HEK293T (cell line): ENCODE measurements around the gene KCNK7.

Experiments used
- CTCF ChIA-PET: fragments of 350-600 bp; formaldehyde crosslinking; extraction: SDS; loops from one replicate; lab custom pipeline; 2021; ENCODE audit warnings: antibody characterized with exemption, inconsistent platforms; lab: Yijun Ruan, JAX
- POLR2A ChIA-PET: fragments of 350-600 bp; formaldehyde crosslinking; extraction: SDS; loops from one replicate; lab custom pipeline; 2020; ENCODE audit warnings: antibody characterized with exemption, inconsistent platforms; lab: Yijun Ruan, JAX
- DNase-seq: peaks from one replicate; pipeline ENCODE4 v3.0.0; 2012; ENCODE audit warnings: mixed read lengths; ENCODE audit errors: extremely low spot score
- ARNT ChIP-seq: fragments of 450-650 bp; IDR thresholded peaks from 2 replicates; pipeline ENCODE4 v1.6.1; 2017; ENCODE audit warnings: mild to moderate bottlenecking
- BHLHE40 ChIP-seq: fragments of 450-650 bp; IDR thresholded peaks from 2 replicates; pipeline ENCODE4 v1.6.1; 2016; ENCODE audit warnings: mild to moderate bottlenecking, moderate library complexity, borderline replicate concordance
- CTBP1 ChIP-seq: fragments of 450-650 bp; IDR thresholded peaks from 2 replicates; pipeline ENCODE4 v1.6.1; 2016; ENCODE audit warnings: borderline replicate concordance
- ELF4 ChIP-seq: fragments of 450-650 bp; IDR thresholded peaks from 2 replicates; pipeline ENCODE4 v1.6.1; 2017; ENCODE audit warnings: antibody characterized with exemption
- FOXA1 ChIP-seq: fragments of 450-650 bp; IDR thresholded peaks from 2 replicates; pipeline ENCODE4 v1.6.1; 2016; ENCODE audit warnings: mild to moderate bottlenecking
- FOXK2 ChIP-seq: fragments of 450-650 bp; IDR thresholded peaks from 2 replicates; pipeline ENCODE4 v1.6.1; 2016; ENCODE audit warnings: mild to moderate bottlenecking
- FOXM1 ChIP-seq: fragments of 450-650 bp; IDR thresholded peaks from 2 replicates; pipeline ENCODE4 v1.6.1; 2017; ENCODE audit warnings: mild to moderate bottlenecking, borderline replicate concordance
- HDGF ChIP-seq: fragments of 450-650 bp; IDR thresholded peaks from 2 replicates; pipeline ENCODE4 v1.6.1; 2017; ENCODE audit warnings: antibody characterized with exemption, borderline replicate concordance
- L3MBTL2 ChIP-seq: fragments of 450-650 bp; conservative IDR thresholded peaks from 2 replicates; pipeline ENCODE4 v1.6.1; 2016; ENCODE audit warnings: mild to moderate bottlenecking
- LEF1 ChIP-seq: fragments of 450-650 bp; IDR thresholded peaks from 2 replicates; pipeline ENCODE4 v1.6.1; 2017; ENCODE audit warnings: mild to moderate bottlenecking, borderline replicate concordance
- NFRKB ChIP-seq: fragments of 450-650 bp; IDR thresholded peaks from 2 replicates; pipeline ENCODE4 v1.6.1; 2016; ENCODE audit warnings: mild to moderate bottlenecking, moderate library complexity
- PKNOX1 ChIP-seq: fragments of 450-650 bp; IDR thresholded peaks from 2 replicates; pipeline ENCODE4 v1.6.1; 2016
- SP1 ChIP-seq: fragments of 450-650 bp; IDR thresholded peaks from 2 replicates; pipeline ENCODE4 v1.6.1; 2017
- SUZ12 ChIP-seq: fragments of 450-650 bp; IDR thresholded peaks from 2 replicates; pipeline ENCODE4 v1.6.1; 2016; ENCODE audit warnings: mild to moderate bottlenecking
- TARDBP ChIP-seq: fragments of 450-650 bp; IDR thresholded peaks from 2 replicates; pipeline ENCODE4 v1.6.1; 2016
- ZNF384 ChIP-seq: fragments of 450-650 bp; IDR thresholded peaks from 2 replicates; pipeline ENCODE4 v1.6.1; 2016

KCNK7 gene

GRCh38 chr11:65553301-65554001 lies 42.1 kb downstream of the KCNK7 start:
- TF ChIP-seq ELF4 (no peak), BHLHE40 (no peak), NFRKB (no peak), L3MBTL2 (no peak), HDGF (no peak), FOXM1 (no peak), LEF1 (no peak), ZNF384 (no peak), SP1 (no peak), TARDBP (no peak), ARNT (no peak), SUZ12 (no peak), FOXA1 (no peak), FOXK2 (no peak), CTBP1 (no peak), PKNOX1 (no peak)
- ChIA-PET CTCF (interaction anchor here (3.7 kb wide), 1 partner anchor 12 kb away, joined by 19 read pairs; no protein-coding TSS in a partner anchor), POLR2A (interaction anchor here (2.1 kb wide), 1 partner anchor 19 kb away, joined by 5 read pairs; the partner anchor contains the start of gene FAM89B)
- DNase-seq, result no peak

GRCh38 chr11:65552388-65552951 lies 43.1 kb downstream of the KCNK7 start:
- TF ChIP-seq SP1 (no peak), NFRKB (no peak), FOXA1 (no peak), CTBP1 (no peak), BHLHE40 (no peak)
- ChIA-PET POLR2A (interaction anchor here (0.9 to 2.1 kb wide), 3 partner anchors 9 to 20 kb away, joined by 3 to 5 read pairs (median 5); partner anchors contain the start of genes FAM89B and ZNRD2), CTCF (interaction anchor here (0.5 to 3.7 kb wide), 5 partner anchors 8 to 258 kb away, joined by 3 to 19 read pairs (median 6); partner anchors contain the start of gene ZNRD2)
- DNase-seq, result no peak

- DNase-seq, result no peak
- POLR2A ChIA-PET, result interaction anchor here (0.9 to 2.1 kb wide), 3 partner anchors 10 to 21 kb away, joined by 3 to 5 read pairs (median 5); partner anchors contain the start of genes FAM89B and ZNRD2
These were observed 43.8 kb downstream of the KCNK7 start for GRCh38 chr11:65551572-65552387.

GRCh38 chr11:65549096-65549495 lies 46.5 kb downstream of the KCNK7 start:
- POLR2A ChIA-PET, result interaction anchor here (0.9 to 1.1 kb wide), 2 partner anchors 11 kb away, joined by 3 to 4 read pairs; no protein-coding TSS in a partner anchor
- DNase-seq, result no peak
- TF ChIP-seq TARDBP (no peak), LEF1 (no peak), CTBP1 (no peak), HDGF (no peak), BHLHE40 (no peak), L3MBTL2 (no peak), PKNOX1 (no peak), SUZ12 (no peak), ELF4 (no peak), FOXK2 (no peak), NFRKB (no peak), ZNF384 (no peak), ARNT (no peak), FOXA1 (no peak)
- CTCF ChIA-PET, result no interaction called here

More at GRCh38 chr11:65551572-65552387, 43.8 kb downstream of the KCNK7 start:
- no peak for TF ChIP-seq BHLHE40
- no peak for TF ChIP-seq FOXM1
- TF ChIP-seq LEF1, result no peak
- TF ChIP-seq TARDBP, result no peak
- TF ChIP-seq ARNT, result no peak
- no peak for TF ChIP-seq NFRKB
- no peak for TF ChIP-seq L3MBTL2
- CTCF ChIA-PET, result interaction anchor here (0.5 to 3.7 kb wide), 7 partner anchors 9 to 257 kb away, joined by 3 to 19 read pairs (median 5); partner anchors contain the start of genes SCYL1 and ZNRD2

GRCh38 chr11:65548395-65548794 lies 47.2 kb downstream of the KCNK7 start:
- ChIA-PET POLR2A (interaction anchor here (1.1 kb wide), 1 partner anchor 12 kb away, joined by 4 read pairs; no protein-coding TSS in a partner anchor), CTCF (no interaction called here)
- no peak for DNase-seq
- TF ChIP-seq SUZ12, result no peak
- no peak for TF ChIP-seq L3MBTL2
- no peak for TF ChIP-seq PKNOX1
- TF ChIP-seq BHLHE40, result no peak
- TF ChIP-seq NFRKB, result no peak
- TF ChIP-seq LEF1, result no peak
- TF ChIP-seq ARNT, result no peak
- no peak for TF ChIP-seq SP1
- no peak for TF ChIP-seq CTBP1
- no peak for TF ChIP-seq ELF4
- no peak for TF ChIP-seq HDGF
- TF ChIP-seq TARDBP, result no peak
- no peak for TF ChIP-seq FOXK2
- no peak for TF ChIP-seq FOXA1
- no peak for TF ChIP-seq ZNF384
